Bronchial epithelial cell (primary cell): ENCODE results near the gene CCDC32. TPM values are rescaled to one million over a fixed set of nuclear protein-coding genes. Genes with fewer than 3 reads are reported as not detected.
A peak's percentile ranks its signal among the peaks of the same experiment; 100 is the strongest.

Experiments used
- DNase-seq: peaks from one replicate; pipeline ENCODE4 v3.0.0-alpha.2; 2010; ENCODE audit warnings: low read depth
- FAIRE-seq: peaks from 2 replicates; lab custom pipeline; 2011; peaks lifted over from hg19 to GRCh38; lab: Jason Lieb, UNC
- H3K27me3 ChIP-seq: 2 replicates; pipeline ENCODE4 v1.5.1; 2011; ENCODE audit warnings: low read length; ENCODE audit not compliant: control insufficient read depth, insufficient read depth
- H3K36me3 ChIP-seq: 2 replicates; pipeline ENCODE4 v1.5.1; 2011; ENCODE audit warnings: low read length; ENCODE audit not compliant: control insufficient read depth, insufficient read depth
- H3K4me3 ChIP-seq: 2 replicates; pipeline ENCODE4 v1.5.1; 2011; ENCODE audit warnings: mild to moderate bottlenecking, low read depth, low read length, control low read depth
- total RNA-seq: library from RNA; depleted of rRNA; stranded (reverse); fragments of >200 nt; gene quantifications from 2 replicates; pipeline ENCODE4 v1.2.1, GENCODE V29; 2014
- TF ChIP-seq, protein P1 (sequence below): IDR thresholded peaks from 2 replicates; pipeline ENCODE4 v1.5.1; 2011; ENCODE audit warnings: mild to moderate bottlenecking, moderate library complexity, low read length, control low read depth, inconsistent platforms; ENCODE audit not compliant: insufficient read depth, severe bottlenecking

The CCDC32 gene, protein sequence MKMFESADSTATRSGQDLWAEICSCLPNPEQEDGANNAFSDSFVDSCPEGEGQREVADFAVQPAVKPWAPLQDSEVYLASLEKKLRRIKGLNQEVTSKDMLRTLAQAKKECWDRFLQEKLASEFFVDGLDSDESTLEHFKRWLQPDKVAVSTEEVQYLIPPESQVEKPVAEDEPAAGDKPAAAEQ
- 9.3 and 16.3 TPM in 2 replicates for total RNA-seq

DNA sequence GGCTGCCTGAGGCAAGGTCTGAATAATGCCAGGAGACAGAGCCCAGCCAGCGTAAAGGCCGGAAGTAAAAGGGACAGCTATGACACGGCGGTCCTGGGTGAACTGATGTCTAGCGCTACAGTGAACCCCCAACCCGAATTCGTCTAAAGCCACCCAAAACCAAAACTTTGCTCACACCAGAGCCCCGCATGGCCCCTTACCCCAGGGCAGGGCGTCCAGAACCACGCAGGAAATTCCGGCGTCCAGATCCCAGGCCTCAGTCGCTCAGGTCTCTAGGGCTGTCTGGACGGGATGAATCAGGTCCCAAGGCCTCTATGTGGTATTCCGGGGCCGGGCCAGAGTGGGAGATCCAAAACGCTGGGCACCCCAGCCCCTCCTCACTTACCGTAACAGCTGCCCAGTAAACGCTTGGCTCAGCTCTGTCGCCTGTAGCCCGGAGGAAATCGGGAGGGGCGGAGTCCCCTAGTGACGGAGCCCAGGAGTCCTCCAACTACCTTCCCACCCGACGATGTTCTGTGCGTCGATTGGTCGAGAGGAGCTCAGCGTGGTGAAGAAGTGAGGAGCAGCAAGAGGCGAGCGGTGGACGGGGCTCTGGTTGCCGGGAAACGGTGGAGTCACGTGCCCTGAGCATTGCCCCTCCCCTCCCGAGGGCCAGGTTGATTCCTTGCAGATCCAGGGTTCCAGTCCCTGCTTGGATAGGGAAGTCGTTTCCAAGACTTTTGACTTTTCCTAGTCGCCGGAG is at the start of gene CCDC32:
Gene CCDC32 (minus strand): TSS at position 452 of the 742 bp plus-strand sequence. CDS start 2,027 bp downstream, outside the sequence.
- Histone ChIP-seq H3K36me3 (peaks cover 1% of the 10 kb centered on the region), H3K4me3 (peak within 1 kb of the TSS; percentile 92), H3K27me3 (no peaks in the 10 kb centered on the region)
- peak; percentile 40 for FAIRE-seq
- peak; percentile 98 for DNase-seq
- TF ChIP-seq, protein P1, sequence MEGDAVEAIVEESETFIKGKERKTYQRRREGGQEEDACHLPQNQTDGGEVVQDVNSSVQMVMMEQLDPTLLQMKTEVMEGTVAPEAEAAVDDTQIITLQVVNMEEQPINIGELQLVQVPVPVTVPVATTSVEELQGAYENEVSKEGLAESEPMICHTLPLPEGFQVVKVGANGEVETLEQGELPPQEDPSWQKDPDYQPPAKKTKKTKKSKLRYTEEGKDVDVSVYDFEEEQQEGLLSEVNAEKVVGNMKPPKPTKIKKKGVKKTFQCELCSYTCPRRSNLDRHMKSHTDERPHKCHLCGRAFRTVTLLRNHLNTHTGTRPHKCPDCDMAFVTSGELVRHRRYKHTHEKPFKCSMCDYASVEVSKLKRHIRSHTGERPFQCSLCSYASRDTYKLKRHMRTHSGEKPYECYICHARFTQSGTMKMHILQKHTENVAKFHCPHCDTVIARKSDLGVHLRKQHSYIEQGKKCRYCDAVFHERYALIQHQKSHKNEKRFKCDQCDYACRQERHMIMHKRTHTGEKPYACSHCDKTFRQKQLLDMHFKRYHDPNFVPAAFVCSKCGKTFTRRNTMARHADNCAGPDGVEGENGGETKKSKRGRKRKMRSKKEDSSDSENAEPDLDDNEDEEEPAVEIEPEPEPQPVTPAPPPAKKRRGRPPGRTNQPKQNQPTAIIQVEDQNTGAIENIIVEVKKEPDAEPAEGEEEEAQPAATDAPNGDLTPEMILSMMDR = no peak

DNA sequence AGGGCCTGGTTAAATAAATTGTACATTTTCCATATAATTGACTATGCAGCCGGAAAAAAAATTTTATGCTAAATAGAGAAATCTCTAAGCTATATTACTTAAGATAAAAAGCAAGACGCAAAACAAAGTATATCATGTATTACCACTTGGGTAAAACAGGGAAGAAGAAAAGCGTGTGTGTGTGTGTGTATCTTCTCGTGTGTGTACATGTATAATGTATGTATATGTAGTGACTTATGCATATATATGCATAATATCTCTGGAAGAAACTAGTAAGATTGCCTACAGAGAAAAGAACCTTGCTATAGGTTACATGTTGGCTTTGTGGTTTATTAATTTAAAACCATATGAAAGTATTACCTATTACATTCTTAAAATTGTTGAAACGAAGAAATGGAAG is 48.2 kb upstream of the CCDC32 start:
- Histone ChIP-seq H3K27me3 (no peaks in the 10 kb centered on the region), H3K36me3 (no peaks in the 10 kb centered on the region), H3K4me3 (no peak overlapping the region)
- FAIRE-seq (no peak), DNase-seq (no peak)
- TF ChIP-seq, protein P1 = no peak

DNA sequence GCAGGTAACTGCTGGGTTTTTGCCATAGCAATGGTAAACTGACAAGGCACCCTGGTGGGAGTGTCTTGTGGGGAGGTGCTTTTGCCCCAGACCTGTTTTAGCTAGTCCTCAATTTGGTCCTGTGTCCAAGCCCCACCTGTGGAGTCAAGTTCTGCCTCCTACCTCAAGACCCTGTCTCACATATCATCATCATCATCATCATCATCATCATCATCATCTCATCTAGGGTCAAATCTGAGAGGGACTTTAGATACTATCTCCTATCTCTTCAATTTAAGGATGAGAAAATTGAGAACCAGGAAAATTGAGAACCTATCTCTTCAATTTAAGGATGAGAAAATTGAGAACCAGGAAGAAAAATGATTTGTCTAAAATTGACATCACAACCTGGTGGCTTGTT is 39.1 kb upstream of the CCDC32 start:
- no peak overlapping the region for H3K4me3 ChIP-seq
- H3K36me3 ChIP-seq = no peaks in the 10 kb centered on the region
- FAIRE-seq (no peak), DNase-seq (no peak)
- TF ChIP-seq, protein P1 = no peak
- no peaks in the 10 kb centered on the region for H3K27me3 ChIP-seq

DNA sequence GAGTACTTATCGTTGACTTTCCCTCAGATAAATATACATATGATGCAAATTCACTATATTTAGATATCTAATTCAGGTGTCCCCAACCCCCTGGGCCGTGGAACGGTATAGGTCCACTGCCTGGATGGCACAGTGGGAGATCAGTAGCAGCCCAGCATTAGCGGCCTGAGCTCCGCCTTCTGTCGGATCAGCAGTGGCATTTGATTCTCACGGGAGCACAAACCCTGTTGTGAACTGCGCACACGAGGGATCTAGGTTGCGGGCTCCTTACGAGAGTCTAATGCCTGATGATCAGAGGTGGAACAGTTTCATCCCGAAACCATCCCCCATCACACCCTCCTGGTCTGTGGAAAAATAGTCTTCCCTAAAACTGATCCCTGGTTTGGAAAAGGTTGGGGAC is 36.1 kb upstream of the CCDC32 start:
- TF ChIP-seq, protein P1 = no peak
- FAIRE-seq (no peak), DNase-seq (no peak)
- Histone ChIP-seq H3K27me3 (no peaks in the 10 kb centered on the region), H3K36me3 (no peaks in the 10 kb centered on the region), H3K4me3 (no peak overlapping the region)

DNA sequence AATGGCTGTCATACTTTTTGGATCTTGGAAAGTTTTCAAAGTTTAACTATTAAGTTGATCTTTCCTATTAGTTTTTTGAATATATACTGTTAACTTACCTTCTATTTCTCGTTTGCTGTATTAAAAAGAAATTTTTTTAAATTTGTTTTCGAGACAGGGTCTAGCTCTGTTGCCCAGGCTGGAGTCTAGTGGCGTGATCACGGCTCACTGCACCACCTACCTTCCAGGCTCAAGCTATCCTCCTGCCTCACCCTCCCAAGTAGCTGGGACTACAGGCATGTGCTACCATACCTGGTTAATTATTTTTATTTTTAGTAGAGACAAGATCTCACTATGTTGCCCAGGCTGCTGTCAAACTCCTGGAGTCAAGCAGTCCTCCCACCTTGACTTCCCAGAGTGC is 33.8 kb upstream of the CCDC32 start:
- TF ChIP-seq, protein P1 = no peak
- Histone ChIP-seq H3K4me3 (no peak overlapping the region), H3K36me3 (no peaks in the 10 kb centered on the region), H3K27me3 (no peaks in the 10 kb centered on the region)
- FAIRE-seq (no peak), DNase-seq (no peak)

DNA sequence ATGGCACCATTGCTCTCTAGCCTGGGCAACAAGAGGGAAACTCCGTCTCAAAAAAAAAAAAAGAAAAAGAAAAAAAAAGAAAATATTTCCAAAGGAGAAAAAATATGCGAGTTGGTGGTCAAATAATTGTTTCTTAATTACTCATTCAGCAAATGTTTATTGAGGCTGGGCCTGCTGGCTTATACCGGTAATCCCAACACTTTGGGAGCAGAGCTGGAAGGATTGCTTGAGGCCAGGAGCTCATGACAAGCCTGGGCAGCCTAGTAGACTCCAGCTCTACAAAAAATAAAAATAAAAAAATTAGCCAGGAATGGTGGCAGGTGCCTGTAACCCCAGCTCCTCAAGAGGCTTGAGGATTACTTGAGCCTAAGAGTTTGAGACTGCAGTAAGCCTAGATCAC is 33.3 kb upstream of the CCDC32 start:
- DNase-seq = peak; percentile 64
- Histone ChIP-seq H3K36me3 (no peaks in the 10 kb centered on the region), H3K27me3 (no peaks in the 10 kb centered on the region), H3K4me3 (no peak overlapping the region)
- no peak for FAIRE-seq
- TF ChIP-seq, protein P1 = no peak
